ENCODE measurements around the gene CALML5.
A peak's percentile ranks its signal among the peaks of the same experiment; 100 is the strongest.

The CALML5 gene

GRCh38 chr10:5499493-5500140 is at the start of gene CALML5:
TSS of gene CALML5 (minus strand) at chr10:5499570. CDS start at chr10:5499438, 132 bp downstream.
- peaks cover 11% of the 10 kb centered on the region for H3K4me1 ChIP-seq
- TF ChIP-seq Cebpa-rat (IDR thresholded peaks at IDR 0.05): no peak
- H3K4me3 ChIP-seq: no peak within 1 kb of the TSS
- no peaks in the 10 kb centered on the region for H3K36me3 ChIP-seq
- H3K4me2 ChIP-seq: no peak within 1 kb of the TSS
- no peak within 1 kb of the TSS for H3K9ac ChIP-seq
- H3K27ac ChIP-seq: no peak within 1 kb of the TSS
- no peaks in the 10 kb centered on the region for H4K20me1 ChIP-seq
- no peaks in the 10 kb centered on the region for H3K27me3 ChIP-seq
- no peaks in the 10 kb centered on the region for H3K9me3 ChIP-seq

DNA sequence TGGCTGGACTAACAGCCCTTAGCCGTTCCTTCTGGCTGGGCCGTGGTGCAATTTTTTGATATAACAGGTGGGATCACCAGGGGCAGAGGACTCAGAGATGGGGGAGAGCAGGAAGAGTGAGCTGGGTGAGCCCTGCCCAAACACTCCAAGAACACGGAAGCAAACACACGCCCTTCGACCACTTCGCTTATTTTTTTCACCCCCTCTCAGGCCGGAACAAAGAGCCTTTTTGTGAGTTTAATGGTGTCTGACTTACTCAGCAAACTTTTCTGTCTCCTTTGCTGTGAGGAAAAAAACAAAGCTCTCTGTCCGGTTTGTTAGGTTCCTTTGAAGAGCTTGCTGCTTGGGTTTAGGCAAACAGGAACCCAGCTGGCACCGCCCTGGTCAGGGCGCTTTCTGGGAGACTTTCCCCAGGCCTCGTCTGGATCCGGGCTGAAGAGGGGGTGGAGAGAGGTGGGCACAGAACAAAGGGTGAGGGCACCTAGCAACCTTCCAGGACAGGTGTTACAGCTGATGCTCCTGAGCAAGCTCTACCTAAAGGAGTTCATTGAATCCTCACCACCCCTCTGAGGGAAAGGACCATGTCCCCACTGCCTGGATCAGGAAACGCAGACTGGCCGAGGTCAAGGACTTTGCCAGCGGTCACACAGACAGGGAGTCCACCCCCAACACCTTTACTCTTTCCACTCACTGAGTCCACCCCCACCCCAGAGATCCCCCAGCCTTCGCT is 48.7 kb upstream of the CALML5 start:
- no peak overlapping the region for H3K9ac ChIP-seq
- peak overlapping the region; percentile 62 for H3K4me2 ChIP-seq
- H3K4me3 ChIP-seq: no peak overlapping the region

GRCh38 chr10:5547681-5547930 is 48.2 kb upstream of the CALML5 start:
- TF ChIP-seq Cebpa-rat (IDR thresholded peaks at IDR 0.05): no peak
- Histone ChIP-seq H3K9ac (no peak overlapping the region), H3K27me3 (no peaks in the 10 kb centered on the region), H3K4me3 (no peak overlapping the region), H3K27ac (0 out of 2 replicates have a peak overlapping the region, but pooled peaks have one; percentile 22), H3K36me3 (no peaks in the 10 kb centered on the region), H4K20me1 (no peaks in the 10 kb centered on the region), H3K4me2 (peak overlapping the region; percentile 62), H3K9me3 (peaks cover 6% of the 10 kb centered on the region; the same call in 1 of the 2 replicates), H3K4me1 (peaks cover 16% of the 10 kb centered on the region)

More for the DNA sequence above, 48.7 kb upstream of the CALML5 start:
- Histone ChIP-seq H3K4me1 (peaks cover 16% of the 10 kb centered on the region), H3K27me3 (no peaks in the 10 kb centered on the region), H4K20me1 (no peaks in the 10 kb centered on the region), H3K9me3 (peaks cover under 1% of the 10 kb centered on the region; the same call in 1 of the 2 replicates), H3K27ac (peak overlapping the region; percentile 22; the same call in 1 of the 2 replicates), H3K36me3 (no peaks in the 10 kb centered on the region)
- TF ChIP-seq Cebpa-rat (IDR thresholded peaks at IDR 0.05): no peak

DNA sequence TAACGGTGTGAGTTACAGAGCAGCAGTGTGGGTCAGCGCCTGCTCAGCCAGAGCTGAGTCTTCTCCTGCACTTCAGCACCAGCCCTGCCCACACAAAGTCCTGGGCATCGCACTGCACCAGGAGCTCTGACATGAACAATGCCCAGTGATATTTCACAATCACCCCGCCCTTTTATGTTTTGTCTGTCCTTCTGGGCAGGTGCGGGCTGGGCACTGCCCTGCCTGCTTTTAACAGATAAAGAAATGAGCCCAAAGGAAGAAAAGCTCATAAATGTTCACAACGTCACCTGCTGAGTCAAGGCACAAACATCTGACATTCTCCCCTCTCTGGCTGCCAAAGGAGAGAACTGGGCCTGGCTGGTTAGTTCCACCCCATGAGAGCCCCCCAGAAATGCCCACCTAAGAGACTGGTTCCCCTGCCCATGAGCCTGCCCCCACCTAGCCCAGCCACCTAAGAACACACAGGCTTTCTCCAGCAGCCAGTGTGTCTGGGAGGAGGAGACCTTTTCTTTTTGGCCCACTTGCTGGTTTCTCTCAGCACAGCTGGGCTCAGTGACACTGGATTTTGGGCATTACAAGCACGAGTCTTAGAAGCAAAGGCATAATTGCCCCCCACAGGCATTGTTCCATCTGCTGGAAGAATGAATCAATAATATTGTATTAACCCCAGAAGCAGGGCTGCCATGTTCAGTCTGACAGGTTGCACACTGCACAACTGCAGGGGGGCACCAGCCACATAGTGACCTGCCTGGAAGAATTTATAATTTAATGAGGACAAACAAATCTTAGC is 47.7 kb upstream of the CALML5 start:
- no peaks in the 10 kb centered on the region for H4K20me1 ChIP-seq
- peak overlapping the region; percentile 62; the same call in 1 of the 2 replicates for H3K4me2 ChIP-seq
- H3K36me3 ChIP-seq: no peaks in the 10 kb centered on the region
- H3K9ac ChIP-seq: no peak overlapping the region
- no peak for TF ChIP-seq Cebpa-rat (IDR thresholded peaks at IDR 0.05)
- no peak overlapping the region for H3K27ac ChIP-seq
- peaks cover 7% of the 10 kb centered on the region; the same call in 1 of the 2 replicates for H3K9me3 ChIP-seq
- H3K4me1 ChIP-seq: peaks cover 14% of the 10 kb centered on the region
- no peak overlapping the region for H3K4me3 ChIP-seq
- H3K27me3 ChIP-seq: no peaks in the 10 kb centered on the region

DNA sequence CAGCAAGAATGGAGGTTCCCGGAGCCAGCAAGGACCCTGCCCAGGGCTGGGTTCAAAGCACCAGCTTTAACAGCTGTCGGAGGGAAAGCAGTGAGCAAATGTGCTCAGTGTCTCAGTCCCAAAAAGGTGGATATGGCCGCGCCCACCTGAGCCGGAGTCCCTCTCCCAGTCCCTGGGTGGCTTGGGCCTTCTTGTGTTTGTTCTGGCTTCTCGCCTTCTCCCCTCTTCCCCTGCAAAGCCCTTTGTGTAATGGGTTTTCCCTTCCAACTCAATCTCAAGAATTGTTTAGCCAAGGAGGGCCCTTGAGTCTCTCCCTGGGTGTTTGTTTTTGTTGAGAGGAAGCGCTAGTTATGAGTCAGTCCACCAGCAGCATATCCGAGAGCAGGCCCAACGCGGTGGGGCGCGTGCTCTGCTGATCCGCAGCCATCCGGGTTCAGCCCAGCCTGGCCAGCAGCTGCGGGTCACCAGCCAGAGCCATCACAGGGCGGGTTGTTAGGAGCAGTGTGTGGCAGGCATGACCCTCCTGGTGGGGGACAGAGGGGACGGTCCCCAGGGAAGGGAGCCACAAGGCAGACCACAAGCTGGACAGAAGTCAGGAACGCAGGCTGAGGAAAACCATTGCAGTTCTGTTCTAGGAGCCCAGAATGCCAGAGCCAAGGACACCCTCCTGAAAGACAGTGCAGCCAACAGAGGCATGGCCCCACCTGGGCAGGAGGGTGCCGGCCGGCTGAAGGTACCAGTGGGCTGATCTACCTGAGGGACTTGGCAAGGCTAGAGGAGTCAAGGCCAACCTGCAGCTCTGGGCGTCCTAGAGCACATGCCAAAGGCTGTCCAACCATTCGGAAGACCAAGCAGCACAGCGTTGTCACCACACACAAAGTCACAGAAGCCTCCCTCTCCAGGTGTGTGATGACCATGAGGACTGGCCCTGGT is 46.7 kb upstream of the CALML5 start:
- Histone ChIP-seq H3K27me3 (no peaks in the 10 kb centered on the region), H3K36me3 (no peaks in the 10 kb centered on the region), H3K9ac (no peak overlapping the region), H3K9me3 (peaks cover 14% of the 10 kb centered on the region), H3K4me2 (no peak overlapping the region), H4K20me1 (no peaks in the 10 kb centered on the region), H3K4me1 (peaks cover 7% of the 10 kb centered on the region), H3K4me3 (no peak overlapping the region), H3K27ac (no peak overlapping the region)
- TF ChIP-seq Cebpa-rat (IDR thresholded peaks at IDR 0.05): no peak

DNA sequence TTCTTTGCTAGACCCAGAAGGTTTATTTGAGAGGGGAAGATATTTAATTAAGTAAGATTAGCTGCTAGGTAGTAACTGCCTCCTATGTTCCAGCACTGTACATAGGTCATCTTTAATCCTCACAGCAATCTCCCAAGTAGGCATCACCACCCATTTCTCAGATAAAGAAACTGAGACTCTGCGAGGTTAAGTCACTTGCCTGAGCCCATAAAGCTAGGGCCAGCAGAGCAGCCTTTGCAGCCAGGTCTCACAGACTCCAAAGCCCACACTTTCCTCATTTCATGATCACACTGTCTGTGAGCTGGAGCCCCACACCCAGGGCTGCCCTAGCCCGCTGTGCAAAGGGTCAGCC is 46.0 kb upstream of the CALML5 start:
- H3K4me3 ChIP-seq: no peak overlapping the region
- no peak for TF ChIP-seq Cebpa-rat (IDR thresholded peaks at IDR 0.05)
- no peaks in the 10 kb centered on the region for H3K27me3 ChIP-seq
- no peaks in the 10 kb centered on the region for H3K36me3 ChIP-seq
- H3K4me2 ChIP-seq: no peak overlapping the region
- no peak overlapping the region for H3K27ac ChIP-seq
- peaks cover 21% of the 10 kb centered on the region for H3K9me3 ChIP-seq
- no peak overlapping the region for H3K9ac ChIP-seq
- peaks cover 7% of the 10 kb centered on the region for H3K4me1 ChIP-seq
- no peaks in the 10 kb centered on the region for H4K20me1 ChIP-seq

- Histone ChIP-seq H3K4me3 (no peak overlapping the region), H3K9me3 (peaks cover 23% of the 10 kb centered on the region), H3K9ac (no peak overlapping the region), H3K4me1 (peaks cover 7% of the 10 kb centered on the region), H3K36me3 (no peaks in the 10 kb centered on the region), H3K27ac (no peak overlapping the region), H4K20me1 (no peaks in the 10 kb centered on the region), H3K4me2 (no peak overlapping the region), H3K27me3 (no peaks in the 10 kb centered on the region)
- no peak for TF ChIP-seq Cebpa-rat (IDR thresholded peaks at IDR 0.05)
These were observed 45.6 kb upstream of the CALML5 start for GRCh38 chr10:5545011-5545410.

GRCh38 chr10:5544216-5544805 is 44.9 kb upstream of the CALML5 start:
- Histone ChIP-seq H3K4me2 (no peak overlapping the region), H3K9me3 (peaks cover 25% of the 10 kb centered on the region), H3K36me3 (no peaks in the 10 kb centered on the region), H3K4me3 (no peak overlapping the region), H3K4me1 (peaks cover 12% of the 10 kb centered on the region), H3K27ac (no peak overlapping the region), H3K27me3 (no peaks in the 10 kb centered on the region), H3K9ac (no peak overlapping the region), H4K20me1 (no peaks in the 10 kb centered on the region)
- TF ChIP-seq Cebpa-rat (IDR thresholded peaks at IDR 0.05): no peak

GRCh38 chr10:5543623-5544022 is 44.3 kb upstream of the CALML5 start:
- Histone ChIP-seq H3K9ac (no peak overlapping the region), H3K4me3 (no peak overlapping the region), H3K4me1 (peaks cover 19% of the 10 kb centered on the region), H3K27me3 (no peaks in the 10 kb centered on the region), H3K9me3 (peaks cover 25% of the 10 kb centered on the region), H3K4me2 (no peak overlapping the region), H4K20me1 (no peaks in the 10 kb centered on the region), H3K27ac (no peak overlapping the region), H3K36me3 (no peaks in the 10 kb centered on the region)
- no peak for TF ChIP-seq Cebpa-rat (IDR thresholded peaks at IDR 0.05)
